NT2/D1 (cell line): Measurements from ENCODE around the gene SPRED1.

Experiments
- YY1 ChIP-seq: IDR thresholded peaks from 2 replicates; pipeline ENCODE4 v1.6.1; 2011; ENCODE audit not compliant: insufficient read length, insufficient read depth
- ZNF274 ChIP-seq: IDR thresholded peaks from 2 replicates; pipeline ENCODE4 v1.6.1; 2011; ENCODE audit warnings: mild to moderate bottlenecking, low read depth, low read length

DNA sequence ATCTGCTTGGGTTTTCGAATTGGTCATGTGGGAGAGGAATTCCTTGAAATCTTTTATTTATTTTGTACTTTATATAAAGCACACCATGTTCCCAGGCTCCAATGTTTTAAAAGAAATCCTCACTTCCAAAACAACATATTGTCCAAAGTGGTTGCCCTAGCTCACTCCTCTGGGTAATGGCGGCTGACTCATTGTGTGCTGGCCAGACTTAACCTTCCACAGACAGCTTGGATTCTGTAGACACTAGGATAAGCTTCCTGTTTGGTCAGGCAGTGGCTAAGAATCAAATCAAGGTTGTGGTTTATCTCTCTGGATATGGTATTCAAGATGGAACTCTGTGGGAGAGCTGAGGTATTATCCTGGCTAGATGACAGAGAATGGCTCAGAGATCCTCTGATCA is 145.5 kb downstream of the SPRED1 start:
- TF ChIP-seq YY1: no peak
- TF ChIP-seq ZNF274: no peak
